Tibial nerve (tissue), 4 donors: ENCODE results near the gene TCAF2.
"Not testable (repeated sequence)": the region's sequence is repeated elsewhere in the genome, so short reads cannot be mapped to it uniquely, and the experiment has no call there.

ENCODE experiments used
- EP300 ChIP-seq, 2 donors: sonication (generic); formaldehyde crosslinking; IDR thresholded peaks; one replicate each; pipeline ENCODE4 v1.6.1; 2017; ENCODE audit warnings: antibody characterized with exemption in 2 of 2, mild to moderate bottlenecking in 1 of 2
- POLR2A ChIP-seq, 2 donors: fragments of 450-650 bp; IDR thresholded peaks; one replicate each; pipeline ENCODE4 v1.6.1; 2017; ENCODE audit warnings: antibody characterized with exemption in 2 of 2, mild to moderate bottlenecking in 2 of 2, moderate library complexity in 2 of 2
- TF ChIP-seq, protein P1 (sequence below), 5 experiments: fragments of 200-600 bp in 3 of 5; fragments of 450-650 bp in 2 of 5; sonication (generic) in 3 of 5; IDR thresholded peaks; one replicate each; pipeline ENCODE4 v1.5.1; 2016 to 2019; ENCODE audit warnings: antibody characterized with exemption in 5 of 5, mild to moderate bottlenecking in 3 of 5, moderate library complexity in 2 of 5

DNA sequence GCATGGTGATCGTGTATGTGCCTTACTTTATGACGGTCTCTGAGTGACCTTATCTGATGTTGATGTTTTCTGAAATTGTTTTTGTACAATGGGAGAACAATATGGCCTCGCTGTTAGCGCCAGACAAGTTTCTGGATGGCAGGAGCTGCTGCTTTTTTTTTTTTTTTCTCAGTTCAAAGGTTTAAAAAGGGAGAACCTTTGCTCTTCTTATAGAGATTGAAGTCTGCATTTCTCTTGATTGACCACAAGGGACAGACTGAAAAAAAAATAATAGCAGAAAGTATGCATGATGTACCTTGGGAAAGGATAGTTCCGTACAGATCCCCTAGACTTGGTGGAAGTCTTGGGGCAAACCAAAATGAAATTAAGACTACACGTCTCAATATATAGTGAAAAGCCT is 5.2 kb upstream of the TCAF2 start:
- TF ChIP-seq, protein P1, sequence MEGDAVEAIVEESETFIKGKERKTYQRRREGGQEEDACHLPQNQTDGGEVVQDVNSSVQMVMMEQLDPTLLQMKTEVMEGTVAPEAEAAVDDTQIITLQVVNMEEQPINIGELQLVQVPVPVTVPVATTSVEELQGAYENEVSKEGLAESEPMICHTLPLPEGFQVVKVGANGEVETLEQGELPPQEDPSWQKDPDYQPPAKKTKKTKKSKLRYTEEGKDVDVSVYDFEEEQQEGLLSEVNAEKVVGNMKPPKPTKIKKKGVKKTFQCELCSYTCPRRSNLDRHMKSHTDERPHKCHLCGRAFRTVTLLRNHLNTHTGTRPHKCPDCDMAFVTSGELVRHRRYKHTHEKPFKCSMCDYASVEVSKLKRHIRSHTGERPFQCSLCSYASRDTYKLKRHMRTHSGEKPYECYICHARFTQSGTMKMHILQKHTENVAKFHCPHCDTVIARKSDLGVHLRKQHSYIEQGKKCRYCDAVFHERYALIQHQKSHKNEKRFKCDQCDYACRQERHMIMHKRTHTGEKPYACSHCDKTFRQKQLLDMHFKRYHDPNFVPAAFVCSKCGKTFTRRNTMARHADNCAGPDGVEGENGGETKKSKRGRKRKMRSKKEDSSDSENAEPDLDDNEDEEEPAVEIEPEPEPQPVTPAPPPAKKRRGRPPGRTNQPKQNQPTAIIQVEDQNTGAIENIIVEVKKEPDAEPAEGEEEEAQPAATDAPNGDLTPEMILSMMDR (IDR thresholded peaks at IDR 0.05), result not testable (repeated sequence)
- TF ChIP-seq POLR2A, EP300 (IDR thresholded peaks at IDR 0.05): not testable (repeated sequence)
